ENCODE measurements around the gene SCARF2.
A peak's percentile ranks its signal among the peaks of the same experiment; 100 is the strongest.
"Not testable (repeated sequence)": the region's sequence is repeated elsewhere in the genome, so short reads cannot be mapped to it uniquely, and the experiment has no call there.

Gene SCARF2

GRCh38 chr22:20415699-20416098, 21.9 kb downstream of the SCARF2 start:
- intact Hi-C loops (cut with DNase I); DNase-seq: not testable (repeated sequence)

- peak in 1 of 10 donors; percentile 50 for DNase-seq
- intact Hi-C loops (cut with DNase I): not testable (repeated sequence)
Observed at GRCh38 chr22:20415241-20415640, 22.4 kb downstream of the SCARF2 start.

- intact Hi-C loops (cut with DNase I): no loop called here
- no peak for DNase-seq
Observed at GRCh38 chr22:20414450-20414849, 23.2 kb downstream of the SCARF2 start.

DNA sequence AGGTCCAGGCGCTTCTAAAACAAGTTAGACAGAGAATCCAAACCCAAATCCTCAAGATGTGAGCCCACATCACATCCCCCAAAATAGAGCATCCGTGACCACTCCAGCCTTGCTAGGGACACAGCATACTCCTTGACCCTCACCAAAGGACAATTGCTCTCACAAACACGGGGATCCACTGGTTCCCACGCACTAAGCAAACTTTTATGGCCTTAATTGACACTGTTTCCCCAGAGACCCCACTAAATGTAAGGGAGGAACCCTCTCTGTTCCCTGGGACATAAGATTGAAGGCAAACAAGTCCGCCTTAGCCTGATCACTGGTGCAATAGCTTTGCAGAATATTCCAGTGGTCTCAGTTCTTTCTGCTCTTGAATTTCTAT, 23.6 kb downstream of the SCARF2 start:
- no peak for DNase-seq
- intact Hi-C loops (cut with DNase I): no loop called here

GRCh38 chr22:20413217-20414058, 24.2 kb downstream of the SCARF2 start:
- peak in 1 of 10 donors; percentile 26 for DNase-seq
- intact Hi-C loops (cut with DNase I): no loop called here

DNA sequence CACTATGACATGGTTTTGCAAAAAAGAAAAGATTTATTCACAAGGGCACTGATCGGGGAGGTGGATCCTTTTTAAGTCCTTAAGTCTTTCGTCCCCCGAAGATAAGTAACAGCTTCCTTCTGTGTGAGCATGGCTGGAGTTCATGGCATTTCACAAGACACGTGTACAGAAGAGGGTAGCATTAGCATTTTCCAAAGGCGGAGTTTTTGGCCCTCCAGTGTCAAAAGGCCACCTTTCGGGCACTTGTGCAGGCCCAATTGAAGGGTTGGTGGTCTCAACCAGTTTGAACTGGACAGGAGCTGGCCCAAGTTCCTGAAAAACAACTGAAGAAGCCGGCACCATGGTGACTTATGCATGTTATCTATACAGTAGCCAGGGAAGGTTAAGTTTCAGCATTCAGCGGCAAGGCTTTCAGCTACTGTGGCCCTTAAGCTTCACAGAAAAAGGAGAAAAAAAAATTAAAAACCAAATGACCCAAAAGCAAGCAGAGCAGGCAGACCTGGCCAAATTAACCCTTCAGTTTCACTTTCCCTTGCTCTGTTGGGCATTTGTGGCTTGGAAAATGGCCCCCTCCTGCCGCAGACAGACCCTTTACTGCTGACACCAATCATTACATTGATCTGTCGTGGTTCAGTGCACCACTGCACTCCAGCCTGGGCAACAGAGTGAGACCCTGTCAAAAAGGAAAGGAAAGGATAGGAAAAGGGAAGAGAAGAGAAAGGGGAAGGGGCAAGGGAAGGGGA, 25.0 kb downstream of the SCARF2 start:
- DNase-seq: no peak
- intact Hi-C loops (cut with DNase I): no loop called here

DNA sequence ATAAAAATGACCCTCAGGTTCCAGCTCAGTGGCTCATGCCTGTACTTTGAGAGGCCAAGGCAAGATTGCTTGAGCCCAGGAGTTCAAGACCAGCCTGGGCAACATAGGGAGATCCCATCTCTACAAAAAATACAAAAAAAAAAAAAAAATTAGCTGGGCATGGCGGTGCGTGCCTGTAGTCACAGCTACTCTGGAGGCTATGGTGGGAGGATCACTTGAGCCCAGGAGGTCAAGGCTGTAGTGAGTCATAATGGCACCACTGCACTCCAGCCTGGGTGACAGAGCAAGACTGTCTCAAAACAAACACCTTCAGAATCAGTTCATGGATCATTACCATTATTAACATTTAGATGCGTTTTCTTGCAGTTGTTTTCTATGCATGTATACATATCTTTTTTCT, 28.2 kb downstream of the SCARF2 start:
- DNase-seq: peak in 1 of 10 donors; percentile 19
- intact Hi-C loops (cut with DNase I): not testable (repeated sequence)

DNA sequence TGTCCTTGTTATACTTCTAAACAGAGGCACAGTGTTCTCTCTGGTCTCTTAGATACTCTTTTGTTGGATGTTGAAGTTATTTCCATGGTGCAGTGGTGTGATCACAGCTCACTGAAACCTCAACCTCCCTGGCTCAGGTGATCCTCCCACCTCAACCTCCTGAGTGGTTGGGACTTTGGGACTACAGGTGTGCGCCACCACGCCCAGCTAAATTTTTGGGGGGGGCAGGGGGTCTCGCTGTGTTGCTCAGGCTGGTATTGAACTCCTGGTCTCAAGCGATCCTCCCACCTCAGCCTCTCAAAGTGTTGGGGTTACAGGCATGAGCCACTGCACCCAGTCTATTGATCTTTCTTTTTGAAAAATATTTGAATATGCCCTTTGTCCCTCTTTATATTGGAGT, 28.7 kb downstream of the SCARF2 start:
- intact Hi-C loops (cut with DNase I): no loop called here

GRCh38 chr22:20407829-20408228, 29.8 kb downstream of the SCARF2 start:
- intact Hi-C loops (cut with DNase I): no loop called here
- peak in 1 of 10 donors; percentile 62 for DNase-seq

More for the DNA sequence above, 28.7 kb downstream of the SCARF2 start:
- peak in 1 of 10 donors; percentile 20 for DNase-seq

DNA sequence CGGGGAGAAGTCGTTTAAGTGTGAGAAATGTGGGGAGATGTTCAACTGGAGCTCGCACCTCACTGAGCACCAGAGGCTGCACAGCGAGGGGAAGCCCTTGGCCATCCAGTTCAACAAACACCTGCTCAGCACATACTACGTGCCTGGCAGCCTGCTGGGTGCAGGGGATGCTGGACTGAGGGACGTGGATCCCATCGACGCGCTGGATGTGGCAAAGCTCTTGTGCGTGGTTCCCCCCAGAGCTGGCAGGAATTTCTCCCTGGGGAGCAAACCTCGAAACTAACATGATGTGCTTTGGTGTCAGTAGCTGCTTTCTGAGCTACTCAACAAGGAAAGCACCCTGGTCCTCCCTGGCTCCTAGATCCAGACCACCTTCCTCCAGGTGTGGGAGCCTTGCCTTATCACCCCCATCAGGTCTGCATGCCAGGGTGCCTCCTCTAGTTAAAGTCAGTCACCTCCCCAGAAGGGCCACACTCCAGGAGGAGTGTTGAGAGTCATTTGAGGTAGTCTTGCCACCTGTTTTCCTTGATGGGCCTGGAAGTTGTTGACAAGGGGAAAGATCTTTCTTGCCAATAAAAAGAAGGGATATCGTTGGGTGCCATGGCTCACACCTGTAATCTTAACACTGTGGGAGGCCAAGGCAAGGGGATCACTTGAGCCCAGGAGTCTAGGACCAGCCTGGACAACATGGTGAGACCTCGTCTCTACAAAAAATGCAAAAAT, 30.8 kb downstream of the SCARF2 start:
- intact Hi-C loops (cut with DNase I): no loop called here
- DNase-seq: peak in 1 of 10 donors; percentile 57

GRCh38 chr22:20405931-20406685, 31.5 kb downstream of the SCARF2 start:
- intact Hi-C loops (cut with DNase I): no loop called here
- DNase-seq: peak in 1 of 10 donors; percentile 77

DNA sequence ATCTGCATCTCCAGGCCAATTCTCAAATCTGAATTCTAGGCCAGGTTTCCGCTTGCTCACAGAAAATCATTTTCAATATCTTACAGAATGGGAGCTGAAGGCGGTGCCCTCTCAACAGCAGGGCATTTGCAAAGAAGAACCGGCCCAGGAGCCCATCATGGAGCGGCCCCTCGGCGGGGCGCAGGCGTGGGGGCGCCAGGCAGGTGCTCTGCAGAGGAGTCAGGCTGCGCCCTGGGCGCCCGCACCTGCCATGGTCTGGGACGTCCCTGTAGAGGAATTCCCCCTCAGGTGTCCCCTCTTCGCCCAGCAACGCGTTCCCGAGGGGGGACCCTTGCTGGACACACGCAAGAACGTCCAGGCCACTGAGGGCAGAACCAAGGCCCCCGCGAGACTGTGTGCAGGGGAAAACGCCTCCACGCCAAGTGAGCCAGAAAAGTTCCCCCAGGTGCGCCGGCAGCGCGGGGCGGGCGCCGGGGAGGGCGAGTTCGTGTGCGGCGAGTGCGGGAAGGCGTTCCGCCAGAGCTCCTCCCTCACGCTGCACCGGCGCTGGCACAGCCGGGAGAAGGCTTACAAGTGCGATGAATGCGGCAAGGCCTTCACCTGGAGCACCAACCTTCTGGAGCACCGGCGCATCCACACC, 32.2 kb downstream of the SCARF2 start:
- intact Hi-C loops (cut with DNase I): no loop called here
- no peak for DNase-seq

DNA sequence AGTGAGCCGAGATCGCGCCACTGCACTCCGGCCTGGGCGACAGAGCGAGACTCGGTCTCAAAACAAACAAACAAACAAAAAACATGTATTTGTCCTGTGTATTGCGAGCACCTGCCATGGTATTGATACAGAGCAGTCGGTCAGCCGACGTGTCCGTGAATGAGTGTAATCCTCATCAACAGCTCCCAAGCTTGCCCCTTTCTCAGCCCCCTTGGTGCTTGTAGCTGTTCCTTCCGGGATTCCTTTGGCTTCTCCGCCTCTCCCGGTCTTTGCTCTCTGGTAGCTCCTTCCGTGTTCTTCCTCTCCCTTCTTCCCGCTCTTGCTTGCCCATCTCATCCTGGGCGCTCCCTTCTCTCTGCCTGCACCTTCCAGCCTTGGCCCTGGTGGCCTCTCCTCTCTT, 32.7 kb downstream of the SCARF2 start:
- intact Hi-C loops (cut with DNase I): no loop called here
- peak in 1 of 10 donors; percentile 37 for DNase-seq

DNA sequence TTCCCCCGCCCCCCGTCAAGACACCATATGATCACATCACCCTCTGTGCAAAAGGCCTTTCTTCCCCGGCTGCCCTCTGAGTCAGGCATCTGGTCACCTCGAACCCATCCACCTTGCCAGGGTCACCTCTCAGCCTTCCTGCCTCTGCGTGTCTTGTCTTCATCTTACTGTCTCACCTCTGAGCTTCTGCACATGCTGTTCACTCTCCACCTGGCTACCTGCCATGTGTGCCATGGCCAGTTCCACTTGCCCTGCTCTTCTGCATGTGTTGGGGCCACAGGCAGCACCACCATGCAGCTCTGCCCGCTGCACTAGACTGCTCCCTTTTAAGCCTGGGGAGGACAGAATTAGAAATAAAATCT, 33.9 kb downstream of the SCARF2 start:
- no peak for DNase-seq
- intact Hi-C loops (cut with DNase I): no loop called here

- intact Hi-C loops (cut with DNase I): no loop called here
- no peak for DNase-seq
Observed at GRCh38 chr22:20402960-20403778, 34.5 kb downstream of the SCARF2 start.

GRCh38 chr22:20401376-20402014, 36.1 kb downstream of the SCARF2 start:
- intact Hi-C loops (cut with DNase I): no loop called here
- no peak for DNase-seq

- DNase-seq: peak in 1 of 10 donors; percentile 79
- intact Hi-C loops (cut with DNase I): no loop called here
Observed at GRCh38 chr22:20400606-20401375, 36.8 kb downstream of the SCARF2 start.
